Stimulated activated CD4-positive, alpha-beta T cell treated with anti-CD3 and anti-CD28 coated beads, Interleukin-12 subunit alpha, Interleukin-12 subunit beta, amount 100 ng/mL, for 48 hours (primary cell): Measurements from ENCODE around the gene SOX5.

Source experiments
- DNase-seq, 3 donors: peaks; one replicate each; pipeline ENCODE4 v3.0.0-alpha.2; 2020; ENCODE audit warnings: low read depth in 2 of 3, low spot score in 1 of 3

SOX5 gene

DNA sequence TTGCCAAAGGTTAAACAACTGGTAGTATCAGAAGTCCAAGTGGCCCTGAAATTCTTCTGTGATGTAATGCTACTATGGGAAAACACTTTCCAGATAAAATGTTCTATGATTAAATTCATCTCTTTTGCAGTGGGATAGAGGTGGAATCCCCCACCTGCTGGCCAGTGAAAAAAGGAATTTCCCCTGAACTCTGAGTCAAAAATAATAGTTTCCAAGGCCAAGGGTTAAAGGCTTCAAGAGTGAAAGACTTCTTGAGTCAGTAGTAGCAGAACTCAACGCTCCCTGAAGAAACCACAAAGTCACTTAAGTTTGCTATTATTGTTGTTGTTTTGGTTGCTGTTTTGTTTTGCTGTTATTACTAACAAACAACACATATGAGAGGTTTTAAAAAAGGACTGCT is 330.8 kb downstream of the SOX5 start:
- no peak for DNase-seq

DNA sequence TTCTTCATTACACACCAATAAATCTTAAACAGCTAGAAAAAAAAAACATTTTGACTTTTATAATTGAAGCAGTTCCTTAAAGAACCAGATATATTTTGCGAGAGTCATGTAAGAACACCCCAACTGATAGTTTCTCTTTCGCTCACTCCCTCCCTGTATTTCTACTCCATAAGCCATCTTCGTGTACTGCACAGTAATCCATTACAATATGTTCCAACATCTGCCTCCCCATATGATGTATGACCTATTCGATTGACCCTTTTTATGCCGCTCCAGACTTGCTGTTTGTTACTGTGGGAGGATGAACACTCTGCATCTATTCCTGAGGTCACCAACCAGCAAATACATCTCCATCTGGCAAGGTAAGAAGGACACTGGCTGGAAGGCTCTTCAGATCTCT is 331.7 kb downstream of the SOX5 start:
- no peak for DNase-seq

DNA sequence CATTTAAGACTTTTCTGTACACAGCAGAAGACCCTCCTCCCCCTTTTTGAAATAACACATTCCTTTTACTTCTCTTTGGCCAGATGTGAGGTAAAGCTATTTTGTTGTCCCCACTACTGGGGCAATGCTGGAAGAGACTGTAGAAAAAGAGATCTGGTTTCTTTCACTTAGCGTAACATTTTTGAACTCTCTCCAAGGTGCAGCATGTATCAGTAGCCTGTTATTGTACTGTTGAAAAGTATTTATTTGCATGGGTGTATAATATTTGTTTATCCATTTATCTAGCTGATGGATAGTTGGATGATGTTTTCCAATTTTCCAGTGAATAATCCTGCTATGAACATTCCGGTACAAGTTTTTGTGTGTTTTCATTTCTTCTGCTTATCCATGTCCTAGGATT is 335.2 kb downstream of the SOX5 start:
- DNase-seq: no peak

GRCh38 chr12:23611320-23611719 is 338.1 kb downstream of the SOX5 start:
- DNase-seq: no peak

- DNase-seq: no peak
Observed at GRCh38 chr12:23600919-23601318, 348.6 kb downstream of the SOX5 start.

GRCh38 chr12:23596568-23596967 is 352.9 kb downstream of the SOX5 start:
- DNase-seq: no peak

GRCh38 chr12:23587833-23588559 is 361.5 kb downstream of the SOX5 start:
- no peak for DNase-seq

- no peak for DNase-seq
Observed at GRCh38 chr12:23585782-23586163, 363.7 kb downstream of the SOX5 start.

- no peak for DNase-seq
Observed at GRCh38 chr12:23585156-23585781, 364.2 kb downstream of the SOX5 start.

DNA sequence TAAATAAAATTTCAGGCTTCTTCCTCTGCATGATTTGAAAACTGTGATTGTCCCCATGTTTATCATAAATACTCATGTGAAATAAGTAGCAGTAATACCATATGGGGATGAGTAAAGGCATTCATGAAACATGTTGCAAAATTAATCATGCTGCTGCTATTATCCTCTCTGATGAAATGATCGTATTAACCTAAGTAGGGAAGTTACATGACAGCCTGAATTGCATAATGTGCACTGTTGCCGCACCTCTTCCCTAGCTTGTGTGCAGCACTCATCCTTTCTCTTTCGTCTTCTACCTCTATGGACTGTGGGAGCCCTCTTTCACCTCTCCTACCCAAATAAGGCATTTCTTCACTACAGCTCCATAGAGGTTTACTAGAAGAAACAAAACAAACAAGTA is 367.6 kb downstream of the SOX5 start:
- no peak for DNase-seq

GRCh38 chr12:23579257-23579656 is 370.2 kb downstream of the SOX5 start:
- DNase-seq: no peak

GRCh38 chr12:23576372-23576771 is 373.1 kb downstream of the SOX5 start:
- DNase-seq: no peak

GRCh38 chr12:23569356-23569755 is 380.1 kb downstream of the SOX5 start:
- DNase-seq: no peak

DNA sequence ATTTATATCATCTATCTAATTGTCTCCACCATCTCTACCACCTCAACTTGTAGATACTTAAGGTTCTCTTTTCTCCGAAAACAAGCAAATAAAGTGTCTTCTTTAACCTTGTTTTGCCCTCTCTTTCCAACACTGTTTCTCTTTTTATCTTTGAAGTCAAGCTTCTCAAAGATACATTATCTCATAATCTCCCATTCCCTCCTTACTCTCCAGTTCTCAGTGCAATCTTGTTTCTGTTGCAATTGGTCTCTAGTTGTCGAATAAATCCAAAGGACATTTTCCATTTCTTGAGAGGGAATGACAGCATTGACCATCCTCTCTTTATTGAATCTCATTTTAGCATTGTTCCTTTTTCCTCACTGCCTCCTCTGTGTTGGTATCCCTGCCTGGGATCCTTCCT is 383.3 kb downstream of the SOX5 start:
- no peak for DNase-seq

GRCh38 chr12:23564451-23565152 is 384.9 kb downstream of the SOX5 start:
- DNase-seq: no peak

DNA sequence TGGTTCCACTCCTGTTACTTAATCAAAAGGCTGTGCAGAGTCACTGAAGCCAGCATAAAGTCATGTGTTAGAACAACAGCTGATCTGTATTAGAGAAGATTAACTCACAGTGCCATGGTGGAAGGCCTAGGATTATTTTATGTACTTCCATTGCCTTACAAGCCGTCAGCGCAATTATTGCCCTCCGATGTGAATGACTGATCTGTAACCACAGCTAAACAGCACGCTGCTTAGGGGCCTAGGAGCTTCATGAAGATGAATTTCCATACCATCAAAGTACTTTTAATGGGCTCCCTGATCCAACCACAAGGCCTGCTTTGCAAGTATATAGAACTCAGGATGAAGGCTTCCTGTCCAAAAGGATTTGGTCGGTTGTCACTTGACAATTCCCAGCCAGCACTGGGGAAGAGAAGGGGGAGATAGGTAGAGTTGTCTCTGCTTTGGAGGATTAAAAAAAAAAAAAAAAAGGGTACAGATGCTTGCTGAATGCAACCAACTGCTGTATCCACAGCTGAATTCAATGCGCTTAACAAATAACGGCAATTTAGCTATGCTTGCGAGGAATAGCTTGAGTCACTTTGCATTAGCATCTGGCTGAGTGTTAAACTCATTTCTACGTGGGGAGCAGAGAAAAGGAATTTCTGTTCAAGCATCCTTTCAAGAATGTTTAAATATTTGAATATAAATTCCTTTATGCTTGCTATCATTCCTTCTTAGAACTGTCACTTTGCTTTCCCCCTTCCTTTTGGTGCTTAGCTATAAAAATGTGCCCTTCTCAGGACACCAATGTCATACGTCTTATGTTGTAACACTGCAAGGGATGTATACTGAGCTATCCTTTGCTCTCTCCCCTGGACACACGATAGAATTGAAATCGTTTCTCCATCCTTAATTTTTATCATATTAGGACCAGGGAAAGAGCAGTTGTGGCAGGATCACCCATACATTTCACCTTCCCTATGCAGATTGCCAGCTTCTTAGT is 387.8 kb downstream of the SOX5 start:
- no peak for DNase-seq

- no peak for DNase-seq
Observed at GRCh38 chr12:23560611-23561010, 388.9 kb downstream of the SOX5 start.

- no peak for DNase-seq
Observed at GRCh38 chr12:23559268-23559753, 390.2 kb downstream of the SOX5 start.

DNA sequence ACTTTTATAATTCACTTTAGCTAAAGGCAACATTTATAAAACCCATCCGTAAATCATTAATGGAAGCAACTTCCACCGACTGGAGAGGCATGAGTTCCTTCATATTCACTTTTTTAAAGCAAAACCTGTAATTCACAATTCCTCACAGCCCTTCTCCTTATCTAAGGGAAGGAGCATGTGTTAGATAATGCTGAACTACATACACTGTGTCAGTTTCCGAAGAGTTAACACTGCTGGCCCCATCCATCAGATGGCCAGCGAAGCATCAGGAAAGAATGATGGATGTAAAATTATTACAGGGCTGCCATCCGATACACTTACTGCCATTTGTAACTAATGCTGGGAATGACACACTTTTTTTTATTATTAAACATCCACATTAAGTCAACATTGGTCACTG is 392.8 kb downstream of the SOX5 start:
- DNase-seq: no peak

DNA sequence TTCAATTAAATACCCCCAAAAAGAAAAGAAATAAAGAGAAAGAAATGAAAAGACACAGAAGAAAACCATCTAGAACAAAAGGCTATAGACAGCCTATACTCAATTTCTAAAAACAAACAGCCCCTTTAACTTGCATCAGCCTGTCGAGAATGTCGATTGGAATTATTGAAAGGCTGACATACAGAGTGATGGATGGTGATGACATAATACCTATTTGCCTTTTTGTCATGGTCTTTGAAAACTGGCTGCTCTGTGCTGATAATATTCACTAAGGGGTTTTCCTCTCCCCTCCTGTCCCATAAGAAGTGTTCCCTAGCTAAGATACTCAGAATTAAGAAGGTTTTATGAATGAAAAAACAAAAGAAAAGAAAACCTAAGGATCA is 393.7 kb downstream of the SOX5 start:
- DNase-seq: no peak

DNA sequence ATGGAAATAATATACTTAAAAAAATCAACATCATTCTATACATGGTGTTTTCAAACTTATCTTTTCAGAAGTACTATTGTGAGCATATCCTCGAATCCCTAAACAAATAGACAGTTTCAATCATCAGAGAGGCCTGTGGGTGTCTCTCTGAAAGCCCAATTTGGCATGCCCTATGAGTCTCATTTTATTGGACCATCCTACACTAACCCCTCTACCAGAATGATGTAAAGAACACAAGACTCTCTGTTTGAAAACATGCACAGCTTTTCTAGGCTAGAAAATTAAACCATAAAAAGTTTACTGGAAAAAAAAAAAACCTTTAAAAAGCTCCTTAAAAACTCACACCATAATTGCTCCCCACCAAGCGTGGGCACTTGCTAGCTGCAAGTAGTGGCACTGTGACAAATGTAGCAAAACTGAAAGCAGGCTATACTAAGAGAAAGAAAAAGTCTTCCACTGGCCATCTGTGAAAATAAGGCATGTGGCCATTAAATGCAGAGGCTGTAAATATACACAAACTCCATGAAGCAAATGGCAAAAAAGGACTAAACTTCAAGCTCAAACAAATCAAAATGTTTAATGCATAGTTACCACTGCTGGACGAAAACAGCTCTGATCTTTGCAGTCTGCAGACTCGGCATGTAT is 394.2 kb downstream of the SOX5 start:
- no peak for DNase-seq
